GM21825 (cell line): Measurements from ENCODE around the gene SNRNP200.

Source experiments
- ATAC-seq: cut with Tn5 transposase; IDR thresholded peaks from one replicate; pipeline ENCODE4 v1.9.1; 2021; ENCODE audit warnings: mild to moderate bottlenecking, moderate library complexity; ENCODE audit not compliant: unreplicated experiment

The SNRNP200 gene

GRCh38 chr2:96305091-96305978 is at the start of gene SNRNP200:
Gene SNRNP200 (minus strand): TSS chr2:96305546. CDS start chr2:96305437, 109 bp downstream.
- peak; percentile 84 for ATAC-seq

GRCh38 chr2:96354492-96354891 is 49.1 kb upstream of the SNRNP200 start:
- no peak for ATAC-seq

- ATAC-seq = no peak
These were observed 48.3 kb upstream of the SNRNP200 start for GRCh38 chr2:96353606-96354101.

GRCh38 chr2:96353032-96353561 is 47.8 kb upstream of the SNRNP200 start:
- ATAC-seq = no peak

- ATAC-seq = no peak
These were observed 42.0 kb upstream of the SNRNP200 start for GRCh38 chr2:96347395-96347794.

- no peak for ATAC-seq
These were observed 40.6 kb upstream of the SNRNP200 start for GRCh38 chr2:96345868-96346462.

GRCh38 chr2:96345438-96345837 is 40.1 kb upstream of the SNRNP200 start:
- ATAC-seq = no peak

GRCh38 chr2:96344011-96344410 is 38.7 kb upstream of the SNRNP200 start:
- ATAC-seq = peak; percentile 83

GRCh38 chr2:96342085-96342484 is 36.7 kb upstream of the SNRNP200 start:
- ATAC-seq = no peak

GRCh38 chr2:96341641-96342040 is 36.3 kb upstream of the SNRNP200 start:
- no peak for ATAC-seq

- no peak for ATAC-seq
These were observed 35.4 kb upstream of the SNRNP200 start for GRCh38 chr2:96340493-96341414.

GRCh38 chr2:96336873-96337272 is 31.5 kb upstream of the SNRNP200 start:
- no peak for ATAC-seq

- ATAC-seq = no peak
These were observed 30.9 kb upstream of the SNRNP200 start for GRCh38 chr2:96336104-96336775.

- ATAC-seq = no peak
These were observed 28.4 kb upstream of the SNRNP200 start for GRCh38 chr2:96333708-96334107.

GRCh38 chr2:96330407-96330806 is 25.1 kb upstream of the SNRNP200 start:
- no peak for ATAC-seq

- no peak for ATAC-seq
These were observed 24.5 kb upstream of the SNRNP200 start for GRCh38 chr2:96329874-96330273.

- ATAC-seq = no peak
These were observed 24.1 kb upstream of the SNRNP200 start for GRCh38 chr2:96329456-96329855.

- no peak for ATAC-seq
These were observed 21.9 kb upstream of the SNRNP200 start for GRCh38 chr2:96326990-96327820.

GRCh38 chr2:96326564-96326963 is 21.2 kb upstream of the SNRNP200 start:
- no peak for ATAC-seq
